Pons (tissue), 1 donor: ENCODE data around the gene ITPR2.
"Not testable (repeated sequence)": the region's sequence is repeated elsewhere in the genome, so short reads cannot be mapped to it uniquely, and the experiment has no call there.

ENCODE experiments used
- DNase-seq: peaks from one replicate; pipeline ENCODE4 v3.0.0-alpha.2; 2016; ENCODE audit warnings: low spot score

Gene ITPR2

DNA sequence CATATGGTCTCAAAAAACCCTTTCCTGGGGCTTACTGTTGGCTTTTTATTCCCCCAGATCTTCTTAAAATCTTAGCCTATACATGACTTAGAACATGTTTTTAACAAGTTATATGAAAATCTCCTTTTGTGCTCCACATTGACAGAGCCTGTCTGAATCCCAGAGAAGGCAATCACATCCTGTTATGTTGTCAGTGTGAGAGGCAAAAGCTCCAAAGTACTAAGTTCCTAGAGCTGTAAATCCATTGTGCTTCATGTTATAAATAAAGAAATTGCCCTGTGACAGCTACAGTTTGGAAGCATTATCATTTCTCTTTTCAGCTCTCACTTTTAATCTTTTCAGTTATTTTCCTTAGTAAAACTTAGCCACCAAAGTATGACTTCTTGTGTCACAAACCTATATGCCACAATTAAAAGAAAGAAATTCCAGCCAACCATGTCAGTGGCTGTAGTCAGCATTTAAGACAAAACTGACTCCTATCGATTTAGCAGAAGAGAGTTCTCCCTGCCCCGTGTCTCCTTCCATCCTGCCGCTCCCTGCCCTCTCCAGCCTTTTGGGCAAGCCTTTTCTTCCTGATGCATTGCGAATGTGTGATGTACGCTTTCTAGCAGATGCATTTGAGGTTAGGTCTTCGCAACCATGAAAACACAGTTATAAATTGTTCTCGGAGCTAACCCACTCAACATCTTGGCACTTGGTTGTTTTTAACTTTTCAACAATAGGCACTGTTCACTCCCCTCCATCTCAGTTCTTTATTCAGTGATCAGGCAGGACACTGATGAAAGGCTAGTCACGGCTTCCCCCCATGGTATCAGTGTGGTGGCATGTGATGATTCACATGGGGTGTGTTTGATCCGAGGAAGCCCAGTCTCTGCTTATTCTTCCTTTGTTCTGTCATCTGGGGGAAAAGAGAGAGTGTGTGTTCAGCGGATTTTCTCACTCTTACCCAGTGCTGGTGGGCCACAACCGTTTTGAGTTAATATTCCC lies 494.1 kb downstream of the ITPR2 start:
- DNase-seq = peak; percentile 98

DNA sequence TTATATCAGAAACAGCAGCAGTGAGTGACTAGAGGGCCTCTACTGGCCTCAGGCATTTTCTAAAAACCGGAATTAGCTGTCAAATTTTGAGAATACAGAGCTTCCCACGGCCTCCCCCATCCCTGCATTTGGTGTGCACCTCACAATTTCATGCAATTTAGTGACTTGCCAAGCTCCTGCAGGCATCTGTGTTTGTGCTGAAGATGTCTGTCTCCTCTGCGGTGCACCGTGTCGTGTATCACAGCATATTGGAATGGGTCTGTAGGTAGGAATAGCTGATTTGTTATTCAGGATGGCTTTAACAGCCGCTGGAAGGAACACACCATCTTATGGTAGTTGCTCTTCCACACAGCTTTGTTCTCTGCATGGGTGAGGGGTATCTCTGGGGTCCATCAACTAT lies 497.3 kb downstream of the ITPR2 start:
- no peak for DNase-seq

DNA sequence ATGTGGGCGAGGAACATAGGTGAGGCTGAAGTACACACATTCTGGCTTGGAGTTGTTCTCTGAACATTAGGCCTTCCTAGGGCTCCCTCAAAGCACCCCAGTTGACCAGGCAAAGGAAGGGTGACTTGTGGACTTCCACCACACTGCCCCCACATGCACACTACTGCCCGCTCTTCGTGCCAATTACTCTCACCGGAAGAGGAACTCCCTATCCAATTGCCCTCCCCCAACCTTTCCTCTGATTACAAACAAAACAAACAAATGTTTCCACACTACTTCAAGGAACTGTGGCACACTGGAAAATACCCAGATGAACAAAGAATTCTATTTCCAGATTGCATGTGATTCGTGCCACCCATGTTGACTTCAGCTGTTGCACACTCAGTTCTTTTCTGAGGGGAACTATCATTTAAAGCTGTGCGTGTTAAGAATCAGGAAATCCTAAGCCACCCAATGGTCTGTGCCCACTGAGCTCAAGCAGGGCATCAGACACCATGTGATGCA lies 498.3 kb downstream of the ITPR2 start:
- DNase-seq = peak; percentile 90

DNA sequence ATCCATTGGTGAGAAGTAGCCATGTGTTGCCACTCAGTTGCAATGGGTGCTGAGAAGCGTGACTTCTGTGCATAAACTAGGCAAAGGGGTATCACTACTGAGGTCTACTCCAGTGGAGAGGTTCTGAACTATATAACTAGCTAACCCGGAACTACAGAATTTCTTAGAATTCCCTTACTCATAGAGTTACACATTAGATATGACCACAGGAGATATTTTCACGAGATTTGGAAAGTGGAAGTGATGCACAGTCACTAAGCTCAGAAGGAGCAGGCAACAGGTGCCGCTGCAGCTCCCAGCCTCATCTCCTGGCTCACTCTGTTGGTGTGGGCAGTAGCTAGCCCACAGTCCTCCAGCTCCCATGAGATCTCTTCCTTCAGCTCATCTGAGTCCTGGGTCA lies 501.0 kb downstream of the ITPR2 start:
- DNase-seq = no peak

DNA sequence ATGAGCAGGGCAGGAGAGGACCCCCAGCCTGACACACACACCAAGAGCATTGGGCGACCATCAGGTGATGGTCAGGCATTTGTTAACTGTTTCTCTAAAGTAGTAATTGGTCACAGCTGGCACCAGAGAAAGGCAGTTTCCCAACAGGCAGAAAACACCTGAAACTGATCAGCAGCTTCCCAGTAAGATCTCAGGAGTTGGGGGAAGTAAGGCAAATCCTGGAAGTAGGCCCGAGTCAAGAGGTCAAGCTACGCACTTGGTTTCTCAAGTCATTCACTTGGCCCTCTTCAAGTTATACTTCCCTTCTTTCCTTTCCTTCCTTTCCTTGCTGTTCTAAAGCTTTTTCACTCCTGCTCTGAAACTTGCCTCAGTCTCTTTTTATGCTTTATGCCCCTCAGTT lies 501.9 kb downstream of the ITPR2 start:
- no peak for DNase-seq

DNA sequence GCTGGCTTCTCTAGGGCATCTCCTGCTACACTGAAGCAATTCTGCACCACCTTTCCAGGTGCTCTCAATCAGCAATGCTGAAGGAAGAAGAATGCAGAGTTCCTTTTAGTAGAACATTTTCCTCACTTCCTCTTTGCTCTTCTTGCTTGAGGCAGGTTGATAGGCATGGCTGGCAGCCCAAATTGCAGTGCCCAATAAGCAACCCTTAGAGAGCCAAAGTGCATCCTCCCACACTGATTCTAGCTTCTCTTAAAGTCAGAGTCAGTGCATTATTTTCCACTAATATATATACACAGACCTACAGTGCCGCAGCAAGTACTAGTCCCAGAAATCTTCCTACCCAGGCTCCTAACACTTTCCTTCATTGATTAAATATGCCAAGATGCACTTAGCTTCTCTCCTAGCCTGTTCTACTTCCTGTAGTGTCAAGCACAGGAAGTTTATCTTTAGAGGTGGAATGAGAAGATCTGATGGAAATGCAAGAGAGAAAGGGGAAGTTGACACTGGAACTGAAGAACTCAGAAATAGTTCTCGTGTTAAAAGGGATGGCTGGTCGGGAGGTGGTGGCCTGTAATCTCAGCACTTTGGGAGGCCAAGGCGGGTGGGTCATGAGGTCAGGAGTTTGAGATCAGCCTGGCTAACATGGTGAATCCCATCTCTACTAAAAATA lies 504.9 kb downstream of the ITPR2 start:
- peak; percentile 79 for DNase-seq

DNA sequence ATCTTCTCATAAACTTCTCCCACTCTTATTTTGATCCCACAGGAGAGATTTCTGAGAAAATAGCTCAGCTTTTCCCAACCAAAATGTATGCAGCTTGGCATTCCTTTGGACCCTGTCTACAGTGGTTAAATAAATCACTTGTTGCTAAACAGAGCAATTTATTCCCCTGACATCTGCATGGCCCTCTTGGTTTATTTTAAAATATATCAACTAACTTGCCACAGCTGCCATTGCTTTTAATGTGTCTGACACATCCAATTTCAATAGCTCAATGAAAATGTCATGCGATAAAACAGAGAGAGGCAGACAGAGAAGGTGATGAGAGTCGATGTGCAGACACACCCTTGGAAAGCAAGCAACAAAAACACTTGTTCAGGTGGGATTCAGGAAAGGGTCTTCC lies 509.3 kb downstream of the ITPR2 start:
- DNase-seq = no peak

DNA sequence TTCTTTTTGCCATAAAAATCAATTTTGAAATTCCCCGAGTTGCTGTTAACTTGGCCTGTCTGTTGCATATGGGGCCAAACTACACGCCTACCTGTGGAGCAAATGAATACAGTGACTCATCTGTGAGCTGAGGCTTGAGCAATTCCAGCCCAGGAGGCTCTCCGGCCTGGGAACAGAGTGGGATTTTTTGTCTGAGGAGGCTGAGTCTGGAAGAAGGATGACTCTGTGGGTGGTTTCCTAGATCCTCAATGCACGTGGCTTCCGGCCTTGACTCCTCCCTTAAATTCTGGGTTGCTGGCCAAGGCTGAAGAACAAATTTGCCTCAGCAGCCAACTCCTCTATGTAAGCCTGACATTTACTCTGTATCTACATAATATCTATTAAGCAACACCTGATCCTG lies 513.5 kb downstream of the ITPR2 start:
- DNase-seq = no peak

DNA sequence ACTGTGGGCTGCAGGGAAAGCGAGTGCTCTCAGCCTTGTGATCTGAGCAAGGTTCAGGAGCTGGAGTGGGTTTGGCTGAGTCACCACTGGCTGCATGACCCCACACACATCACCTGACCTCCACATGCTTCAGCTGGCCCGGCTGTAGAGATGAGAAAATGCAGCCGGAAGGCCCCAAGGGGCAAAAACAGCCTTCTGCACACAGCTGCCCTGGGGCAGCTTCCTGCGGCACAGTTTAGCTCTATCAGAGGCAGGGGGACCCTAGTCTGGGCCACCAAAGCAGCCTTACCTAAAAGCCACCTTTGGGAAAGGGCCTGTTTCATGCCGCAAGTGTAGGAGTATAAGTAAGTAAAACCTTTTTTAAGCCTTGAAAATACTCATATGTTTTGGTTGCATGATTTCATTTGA lies 514.3 kb downstream of the ITPR2 start:
- peak; percentile 29 for DNase-seq

DNA sequence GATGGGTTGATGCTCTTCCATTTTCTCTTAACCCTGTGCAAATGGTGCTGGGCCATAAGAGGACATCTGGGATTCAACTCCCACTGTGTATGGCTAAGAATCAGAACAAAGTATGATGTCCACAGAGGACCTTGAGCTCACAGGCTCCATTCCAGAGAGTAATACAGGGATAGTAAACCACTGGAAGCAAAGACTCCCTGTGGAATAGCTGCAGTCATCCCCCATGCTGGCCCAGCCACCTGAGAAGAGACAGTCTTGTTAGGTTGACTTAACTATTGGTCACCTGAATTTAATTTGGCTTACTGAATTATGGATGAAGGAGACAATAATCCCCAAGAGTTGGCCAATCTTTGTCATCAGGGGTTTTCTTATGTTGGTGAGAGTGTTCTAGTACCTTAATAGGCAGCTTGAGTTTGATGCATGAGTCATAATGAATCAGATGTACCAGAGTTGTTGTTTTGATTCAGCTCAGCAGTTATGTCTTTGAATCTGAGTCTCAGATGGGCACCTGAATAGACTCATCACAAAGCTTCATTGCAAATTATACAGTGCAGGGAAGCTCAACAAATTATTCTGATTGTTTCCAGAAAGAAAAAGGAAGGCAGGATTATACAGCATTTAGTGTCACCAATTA lies 514.9 kb downstream of the ITPR2 start:
- DNase-seq = no peak

DNA sequence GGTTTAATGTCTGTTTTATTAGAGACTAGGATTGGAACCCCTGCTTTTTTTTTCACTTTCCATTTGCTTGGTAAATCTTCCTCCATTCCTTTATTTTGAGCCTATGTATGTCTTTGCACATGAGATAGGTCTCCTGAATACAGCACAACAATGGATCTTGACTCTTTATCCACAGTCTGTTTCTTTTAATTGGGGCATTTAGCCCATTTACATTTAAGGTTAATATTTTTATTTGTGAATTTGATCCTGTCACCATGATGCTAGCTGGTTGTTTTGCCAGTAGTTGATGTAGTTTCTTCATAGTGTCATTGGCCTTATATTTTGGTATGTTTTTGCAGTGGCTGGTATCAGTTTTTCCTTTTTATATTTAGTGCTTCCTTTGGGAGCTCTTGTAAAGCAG lies 518.9 kb downstream of the ITPR2 start:
- not testable (repeated sequence) for DNase-seq

DNA sequence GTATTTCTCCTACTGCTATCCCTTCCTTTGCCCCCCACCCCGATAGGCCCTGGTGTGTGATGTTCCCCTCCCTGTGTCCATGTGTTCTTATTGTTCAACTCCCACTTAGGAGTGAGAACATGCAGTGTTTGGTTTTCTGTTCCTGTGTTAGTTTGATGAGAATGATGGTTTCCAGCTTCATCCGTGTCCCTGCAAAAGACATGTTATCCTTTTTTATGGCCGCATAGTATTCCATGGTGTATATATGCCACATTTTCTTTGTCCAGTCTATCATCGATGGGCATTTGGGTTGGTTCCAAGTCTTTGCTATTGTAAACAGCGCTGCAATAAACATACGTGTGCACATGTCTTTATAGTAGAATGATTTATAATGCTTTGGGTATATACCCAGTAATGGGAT lies 522.5 kb downstream of the ITPR2 start:
- DNase-seq = not testable (repeated sequence)

DNA sequence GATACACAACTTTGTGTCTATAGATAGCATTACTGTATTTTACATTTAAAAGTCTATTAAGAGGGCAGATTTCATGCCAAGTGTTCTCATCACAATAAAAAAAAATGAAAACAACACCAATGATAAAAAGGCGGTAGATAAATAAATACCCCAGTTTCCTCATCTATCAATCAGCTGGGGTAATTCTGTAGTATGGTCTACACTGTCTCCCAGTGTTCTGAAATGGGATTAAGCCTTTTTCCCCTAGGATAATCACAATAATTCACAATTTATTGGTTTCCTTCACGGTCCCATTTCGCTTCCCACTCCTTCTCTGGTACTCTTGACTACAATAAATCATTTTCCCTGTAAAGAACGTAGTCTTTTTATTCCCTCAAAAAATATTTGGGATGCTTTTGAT lies 523.4 kb downstream of the ITPR2 start:
- no peak for DNase-seq

DNA sequence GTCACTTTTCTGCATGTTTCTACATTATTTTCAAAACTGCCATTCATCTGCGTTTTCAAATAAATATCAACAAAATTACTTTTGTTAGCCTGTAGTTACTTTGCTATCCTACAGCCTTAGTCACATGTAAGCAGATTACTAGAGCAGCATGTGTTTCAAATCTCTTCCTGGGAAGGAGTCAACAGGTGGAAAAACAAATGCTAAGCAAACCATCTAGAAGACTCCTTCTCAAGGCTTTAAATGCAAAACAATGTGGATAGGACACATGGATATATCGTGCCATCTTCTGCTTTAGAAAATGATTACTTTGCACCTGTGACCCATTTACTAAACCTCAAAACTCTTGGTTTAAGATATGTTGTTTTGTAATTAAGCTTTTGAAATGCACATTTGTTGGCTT lies 528.7 kb downstream of the ITPR2 start:
- no peak for DNase-seq

DNA sequence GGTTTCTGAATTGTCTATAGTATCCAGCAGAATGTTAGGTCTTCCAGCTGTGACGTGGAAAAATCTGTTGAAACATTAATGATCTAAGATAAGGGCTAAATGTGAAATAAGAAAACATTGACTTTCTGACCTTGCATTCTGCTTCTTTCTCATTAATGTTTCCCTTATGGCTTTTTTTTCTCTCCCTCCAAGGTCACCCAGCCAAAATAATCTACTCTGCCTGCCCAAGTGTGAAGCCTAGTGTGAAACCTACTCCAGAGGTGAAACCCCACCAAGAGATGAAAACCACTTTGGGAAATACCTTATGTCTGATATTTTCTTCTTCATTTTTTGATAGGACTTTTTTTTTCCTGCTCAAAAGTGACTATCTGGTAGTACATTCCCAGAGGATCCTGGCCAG lies 529.6 kb downstream of the ITPR2 start:
- DNase-seq = no peak

DNA sequence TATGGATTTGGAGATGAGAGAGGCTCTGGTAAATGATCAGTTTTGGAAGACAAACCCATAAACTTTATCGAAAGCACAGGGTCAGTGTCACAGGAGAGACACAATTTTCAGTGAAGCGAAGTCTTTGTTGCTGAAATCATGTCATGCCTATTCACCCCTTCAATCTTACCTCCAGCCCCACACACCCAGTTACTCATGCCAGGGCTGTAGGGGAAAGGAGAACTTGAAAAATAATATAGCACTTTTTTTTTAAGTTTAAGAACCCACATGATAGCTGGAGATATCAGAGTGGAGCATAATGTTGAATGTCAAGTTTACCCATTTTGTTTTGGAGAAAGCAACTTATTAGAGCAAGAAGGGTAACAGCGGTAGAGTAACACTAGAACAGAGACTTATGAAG lies 530.2 kb downstream of the ITPR2 start:
- no peak for DNase-seq

DNA sequence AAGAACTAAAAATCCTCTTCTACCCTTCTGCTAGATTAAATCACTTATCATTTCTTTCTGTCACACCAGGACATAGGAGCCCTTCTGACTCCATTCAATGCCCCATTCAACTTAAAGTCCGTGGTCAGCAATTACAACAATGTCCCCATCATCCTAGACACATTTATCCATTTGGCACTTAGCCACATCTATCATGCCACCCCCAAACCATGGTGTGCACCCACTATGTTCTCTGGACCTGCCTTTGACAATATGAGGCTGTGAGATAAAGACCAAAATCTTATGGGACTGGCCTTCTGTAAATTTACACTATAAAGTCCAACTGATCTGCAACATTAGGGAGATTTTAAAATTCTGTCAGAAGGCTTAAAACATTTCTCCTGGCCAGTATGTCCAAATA lies 533.2 kb downstream of the ITPR2 start:
- DNase-seq = no peak

DNA sequence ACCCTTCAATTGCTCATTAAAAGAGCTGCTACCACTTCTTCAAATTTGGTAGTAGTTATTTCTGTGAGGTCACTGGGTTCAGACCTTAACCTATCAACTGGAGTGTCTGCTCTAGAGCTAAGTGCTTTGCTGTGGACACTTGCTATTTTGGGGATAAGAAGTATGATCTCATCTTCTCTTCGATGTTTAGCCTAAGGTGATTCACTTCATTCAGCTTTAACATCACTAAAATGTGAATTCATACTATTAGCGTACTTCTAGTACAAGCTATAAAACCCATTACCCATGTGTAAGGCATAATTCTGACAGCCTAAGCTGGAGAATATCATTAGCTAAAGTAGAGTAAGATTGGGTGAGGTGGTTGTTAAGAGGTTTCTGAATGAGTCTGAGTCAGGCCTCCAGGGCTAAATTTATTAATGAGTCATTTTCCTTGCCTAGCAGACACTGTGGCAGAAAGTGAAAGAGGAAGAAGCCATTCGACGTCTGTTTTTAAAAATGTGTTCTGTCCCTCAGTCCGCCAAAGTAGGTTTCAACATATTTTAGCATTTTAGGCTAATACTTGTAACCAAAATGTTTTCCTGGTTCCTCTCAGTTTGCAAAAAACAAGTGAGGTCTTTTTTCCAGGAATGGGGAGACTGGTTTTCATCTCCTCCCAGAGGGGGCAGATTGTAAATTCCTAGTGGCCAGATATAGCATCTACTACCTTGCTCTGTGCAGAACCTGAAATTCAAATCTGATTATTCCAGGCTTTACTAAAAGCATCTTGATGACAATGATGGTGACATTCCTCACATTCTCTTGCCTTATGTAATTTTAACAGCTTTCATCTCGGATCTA lies 534.0 kb downstream of the ITPR2 start:
- DNase-seq = peak; percentile 83

DNA sequence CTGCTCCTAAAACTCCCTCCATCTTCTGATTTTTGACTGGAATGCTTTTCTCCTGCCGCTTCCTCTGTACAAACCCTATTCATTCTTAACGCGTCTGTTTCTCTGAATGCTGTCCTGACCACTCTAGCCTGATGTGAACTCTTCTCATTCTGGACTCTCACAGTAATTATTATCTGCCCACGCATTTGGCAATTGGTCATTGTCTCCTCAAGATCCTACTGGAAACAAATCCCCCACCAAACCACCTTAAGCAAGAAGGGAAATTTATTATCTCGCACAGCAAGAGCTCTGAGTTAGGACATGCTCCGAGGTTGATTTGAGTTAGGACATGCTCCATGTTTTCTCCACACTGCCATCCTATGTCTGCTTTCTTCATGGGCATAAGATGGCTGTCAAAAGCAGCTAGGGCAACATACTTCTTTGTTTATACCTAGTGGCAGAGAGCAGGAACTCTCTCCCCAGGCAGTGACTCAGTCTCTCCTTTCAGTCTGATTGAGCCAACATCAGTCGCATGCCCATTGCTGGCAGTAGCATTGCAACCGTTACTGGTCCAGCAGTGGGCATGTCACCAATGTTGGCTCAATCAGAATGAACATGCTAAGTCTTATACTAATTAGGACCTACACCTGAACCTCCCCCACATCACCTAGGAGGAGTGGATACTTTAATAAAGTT lies 535.5 kb downstream of the ITPR2 start:
- no peak for DNase-seq

DNA sequence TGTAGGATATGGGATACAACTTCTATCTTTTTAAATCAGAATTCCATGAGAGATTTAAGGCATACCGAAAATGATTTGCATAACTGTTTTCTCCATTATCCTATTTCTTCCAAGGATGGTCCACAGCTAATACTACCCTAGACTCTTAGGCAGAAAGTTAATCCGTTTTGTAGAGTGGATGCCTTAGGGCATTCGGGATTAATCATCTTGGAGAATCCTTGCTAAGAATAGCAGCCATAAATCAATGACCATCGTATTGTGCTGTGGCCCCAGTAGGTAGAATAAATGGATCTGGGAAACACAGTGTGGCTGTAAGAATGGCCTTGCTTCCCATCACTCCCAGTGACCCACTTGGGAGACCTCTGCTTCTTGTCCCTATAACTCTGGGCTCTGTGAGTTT lies 538.0 kb downstream of the ITPR2 start:
- no peak for DNase-seq

DNA sequence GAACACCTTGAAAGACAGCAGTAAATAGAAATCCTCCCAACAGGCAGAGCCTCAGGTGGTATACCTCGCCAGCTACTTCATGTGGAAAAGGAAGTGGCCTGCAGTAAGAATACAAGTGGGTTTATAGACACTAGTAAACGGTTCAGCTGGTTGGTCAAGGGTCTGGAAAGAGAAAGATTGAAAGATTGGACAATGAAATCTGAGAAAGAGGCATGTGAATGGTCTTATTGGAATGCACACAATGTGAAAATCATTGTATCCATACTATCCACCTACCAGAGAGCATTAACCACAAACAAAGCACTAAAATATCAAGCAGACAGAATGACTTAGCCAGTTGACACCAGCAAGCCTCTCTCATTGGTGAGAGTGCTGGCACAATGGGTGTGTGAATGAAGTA lies 539.4 kb downstream of the ITPR2 start:
- DNase-seq = no peak
